Erythroblast (primary cell): Measurements from ENCODE around the gene CC2D1A.

ENCODE experiments used
- GATA1 ChIP-seq: IDR thresholded peaks from 2 replicates; pipeline ENCODE4 v1.6.1; 2011; ENCODE audit warnings: low read depth, mild to moderate bottlenecking, control low read depth, low read length, moderate library complexity
- POLR2A ChIP-seq: IDR thresholded peaks from 2 replicates; pipeline ENCODE4 v1.6.1; 2011; ENCODE audit warnings: mild to moderate bottlenecking, low read length

DNA sequence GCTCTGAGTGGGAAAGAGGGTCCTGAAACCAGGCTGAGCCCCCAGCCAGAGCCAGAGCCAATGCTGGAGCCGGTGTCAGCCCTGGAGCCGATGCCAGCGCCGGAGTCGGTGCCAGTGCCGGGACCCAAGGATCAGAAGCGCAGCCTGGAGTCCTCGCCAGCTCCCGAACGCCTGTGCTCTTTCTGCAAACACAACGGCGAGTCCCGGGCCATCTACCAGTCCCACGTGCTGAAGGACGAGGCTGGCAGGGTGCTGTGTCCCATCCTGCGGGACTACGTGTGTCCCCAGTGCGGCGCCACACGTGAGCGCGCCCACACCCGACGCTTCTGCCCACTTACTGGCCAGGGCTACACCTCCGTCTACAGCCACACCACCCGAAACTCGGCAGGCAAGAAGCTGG, 28.7 kb upstream of the CC2D1A start:
- TF ChIP-seq POLR2A (no peak), GATA1 (no peak)
